ENCODE measurements around the gene ACOT7. TPM values are rescaled to one million over a fixed set of nuclear protein-coding genes. Genes with fewer than 3 reads are reported as not detected.

Gene ACOT7
- total RNA-seq, 1 donor from 2014 or later: 38.8 TPM

DNA sequence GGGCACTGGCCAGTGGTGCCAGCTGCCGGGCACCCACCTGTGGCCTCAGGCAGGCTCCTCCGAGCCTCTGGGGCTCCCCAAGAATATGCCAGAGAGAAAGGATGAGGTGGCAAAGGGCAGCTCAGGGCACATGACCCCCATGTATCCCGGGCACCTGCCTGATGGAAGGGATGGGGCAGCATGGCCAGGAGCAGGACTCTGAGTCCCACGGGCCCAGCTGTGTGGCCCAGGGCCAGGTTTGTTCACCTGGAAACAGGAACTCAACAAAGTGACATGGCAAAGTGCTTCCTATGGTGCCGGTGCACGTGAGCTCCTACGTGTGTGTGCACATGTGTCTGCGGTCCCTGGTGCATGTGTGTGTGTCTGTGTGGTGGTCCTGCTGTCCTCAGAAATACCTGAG lies 123.2 kb downstream of the ACOT7 start:
- Histone ChIP-seq H3K27me3 (no peaks in the 10 kb centered on the region), H3K27ac (no peak overlapping the region), H3K9me3 (no peaks in the 10 kb centered on the region), H3K4me3 (no peak overlapping the region), H3K4me1 (peaks cover 18% of the 10 kb centered on the region), H3K36me3 (no peaks in the 10 kb centered on the region)
- DNase-seq (ENCODE audit: extremely low spot score in 2 of 2): no peak
- TF ChIP-seq POLR2AphosphoS5 (IDR thresholded peaks at IDR 0.05; ENCODE audit: insufficient read depth in 1 of 2, low read depth in 1 of 2) (no peak), POLR2A (IDR thresholded peaks at IDR 0.05) (no peak)
- TF ChIP-seq, protein P1, sequence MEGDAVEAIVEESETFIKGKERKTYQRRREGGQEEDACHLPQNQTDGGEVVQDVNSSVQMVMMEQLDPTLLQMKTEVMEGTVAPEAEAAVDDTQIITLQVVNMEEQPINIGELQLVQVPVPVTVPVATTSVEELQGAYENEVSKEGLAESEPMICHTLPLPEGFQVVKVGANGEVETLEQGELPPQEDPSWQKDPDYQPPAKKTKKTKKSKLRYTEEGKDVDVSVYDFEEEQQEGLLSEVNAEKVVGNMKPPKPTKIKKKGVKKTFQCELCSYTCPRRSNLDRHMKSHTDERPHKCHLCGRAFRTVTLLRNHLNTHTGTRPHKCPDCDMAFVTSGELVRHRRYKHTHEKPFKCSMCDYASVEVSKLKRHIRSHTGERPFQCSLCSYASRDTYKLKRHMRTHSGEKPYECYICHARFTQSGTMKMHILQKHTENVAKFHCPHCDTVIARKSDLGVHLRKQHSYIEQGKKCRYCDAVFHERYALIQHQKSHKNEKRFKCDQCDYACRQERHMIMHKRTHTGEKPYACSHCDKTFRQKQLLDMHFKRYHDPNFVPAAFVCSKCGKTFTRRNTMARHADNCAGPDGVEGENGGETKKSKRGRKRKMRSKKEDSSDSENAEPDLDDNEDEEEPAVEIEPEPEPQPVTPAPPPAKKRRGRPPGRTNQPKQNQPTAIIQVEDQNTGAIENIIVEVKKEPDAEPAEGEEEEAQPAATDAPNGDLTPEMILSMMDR (IDR thresholded peaks at IDR 0.05): no peak
- intact Hi-C loops (cut with DNase I): no loop called here

DNA sequence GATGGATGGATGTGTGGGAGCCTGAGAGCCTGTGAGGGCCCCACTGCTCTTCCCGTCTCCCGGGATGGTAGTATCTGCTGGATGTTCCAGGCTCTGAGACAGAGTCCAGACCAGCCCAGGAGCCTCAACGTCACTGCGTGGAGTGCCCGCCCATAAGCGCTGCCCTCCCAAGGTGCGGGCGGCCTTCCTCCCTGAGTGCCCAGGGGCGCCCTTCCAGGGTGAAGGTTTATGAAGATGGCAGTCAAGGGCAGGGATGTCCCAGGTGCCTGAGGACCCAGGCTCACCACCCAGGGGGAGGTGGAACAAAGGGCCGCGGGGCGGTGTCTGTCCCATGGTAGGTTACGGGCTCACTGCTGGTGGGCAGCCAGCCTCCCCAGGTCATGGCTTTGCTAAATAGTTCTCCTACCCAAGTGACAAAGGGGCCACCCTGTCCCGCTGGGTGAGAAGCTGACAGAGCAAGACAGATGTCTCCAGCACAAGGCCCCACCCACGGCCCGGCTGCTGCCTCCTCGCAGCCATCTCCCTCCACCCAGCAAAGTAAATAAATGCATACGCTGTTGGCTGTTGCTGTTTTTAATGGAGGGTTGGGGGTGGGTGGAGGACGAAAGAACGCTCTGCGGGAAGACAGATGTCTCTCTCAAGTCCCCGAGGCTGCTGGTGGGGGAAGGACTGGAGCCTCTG lies 123.7 kb downstream of the ACOT7 start:
- intact Hi-C loops (cut with DNase I): no loop called here
- no peaks in the 10 kb centered on the region for H3K9me3 ChIP-seq
- H3K27ac ChIP-seq: no peak overlapping the region
- no peaks in the 10 kb centered on the region for H3K27me3 ChIP-seq
- TF ChIP-seq POLR2A (IDR thresholded peaks at IDR 0.05) (no peak), POLR2AphosphoS5 (IDR thresholded peaks at IDR 0.05; ENCODE audit: insufficient read depth in 1 of 2, low read depth in 1 of 2) (no peak)
- TF ChIP-seq, protein P1 (IDR thresholded peaks at IDR 0.05): no peak
- no peak for DNase-seq (ENCODE audit: extremely low spot score in 2 of 2)
- H3K36me3 ChIP-seq: no peaks in the 10 kb centered on the region
- H3K4me3 ChIP-seq: no peak overlapping the region
- H3K4me1 ChIP-seq: peaks cover 18% of the 10 kb centered on the region

DNA sequence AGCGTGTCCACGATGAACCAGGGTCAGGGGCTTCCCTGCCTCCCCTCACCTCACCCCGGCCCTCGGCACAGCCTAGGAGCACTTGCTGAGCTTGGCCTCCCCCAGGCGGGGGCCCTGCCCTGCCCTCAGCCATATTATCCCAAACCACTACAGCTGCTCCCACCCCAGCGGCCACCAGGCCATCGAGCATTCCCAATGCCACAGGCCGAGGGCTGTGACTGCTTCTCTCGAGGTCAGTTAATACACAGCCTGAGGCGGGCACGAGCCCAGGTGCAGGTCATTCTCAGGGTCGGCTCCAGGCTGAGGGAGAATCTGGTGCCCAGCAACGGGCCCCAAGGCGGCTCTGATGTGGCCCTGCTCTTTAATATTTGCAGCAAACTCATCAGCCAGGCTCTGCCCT lies 124.3 kb downstream of the ACOT7 start:
- H3K4me1 ChIP-seq: peaks cover 18% of the 10 kb centered on the region
- no peaks in the 10 kb centered on the region for H3K27me3 ChIP-seq
- TF ChIP-seq POLR2A (IDR thresholded peaks at IDR 0.05): no peak
- TF ChIP-seq, protein P1 (IDR thresholded peaks at IDR 0.05): no peak
- TF ChIP-seq POLR2AphosphoS5 (IDR thresholded peaks at IDR 0.05; ENCODE audit: insufficient read depth in 1 of 2, low read depth in 1 of 2): no peak
- H3K4me3 ChIP-seq: no peak overlapping the region
- no peak overlapping the region for H3K27ac ChIP-seq
- DNase-seq (ENCODE audit: extremely low spot score in 2 of 2): no peak
- no peaks in the 10 kb centered on the region for H3K36me3 ChIP-seq
- H3K9me3 ChIP-seq: no peaks in the 10 kb centered on the region
- intact Hi-C loops (cut with DNase I): no loop called here

- H3K4me1 ChIP-seq: peaks cover 23% of the 10 kb centered on the region
- no peak overlapping the region for H3K27ac ChIP-seq
- DNase-seq (ENCODE audit: extremely low spot score in 2 of 2): no peak
- no peaks in the 10 kb centered on the region for H3K36me3 ChIP-seq
- no peak for TF ChIP-seq POLR2AphosphoS5 (IDR thresholded peaks at IDR 0.05; ENCODE audit: insufficient read depth in 1 of 2, low read depth in 1 of 2)
- no peak for TF ChIP-seq POLR2A (IDR thresholded peaks at IDR 0.05)
- TF ChIP-seq, protein P1 (IDR thresholded peaks at IDR 0.05): no peak
- H3K4me3 ChIP-seq: no peak overlapping the region
- no peaks in the 10 kb centered on the region for H3K27me3 ChIP-seq
- H3K9me3 ChIP-seq: no peaks in the 10 kb centered on the region
- intact Hi-C loops (cut with DNase I): no loop called here
Measured at GRCh38 chr1:6268415-6268814, 125.2 kb downstream of the ACOT7 start.

DNA sequence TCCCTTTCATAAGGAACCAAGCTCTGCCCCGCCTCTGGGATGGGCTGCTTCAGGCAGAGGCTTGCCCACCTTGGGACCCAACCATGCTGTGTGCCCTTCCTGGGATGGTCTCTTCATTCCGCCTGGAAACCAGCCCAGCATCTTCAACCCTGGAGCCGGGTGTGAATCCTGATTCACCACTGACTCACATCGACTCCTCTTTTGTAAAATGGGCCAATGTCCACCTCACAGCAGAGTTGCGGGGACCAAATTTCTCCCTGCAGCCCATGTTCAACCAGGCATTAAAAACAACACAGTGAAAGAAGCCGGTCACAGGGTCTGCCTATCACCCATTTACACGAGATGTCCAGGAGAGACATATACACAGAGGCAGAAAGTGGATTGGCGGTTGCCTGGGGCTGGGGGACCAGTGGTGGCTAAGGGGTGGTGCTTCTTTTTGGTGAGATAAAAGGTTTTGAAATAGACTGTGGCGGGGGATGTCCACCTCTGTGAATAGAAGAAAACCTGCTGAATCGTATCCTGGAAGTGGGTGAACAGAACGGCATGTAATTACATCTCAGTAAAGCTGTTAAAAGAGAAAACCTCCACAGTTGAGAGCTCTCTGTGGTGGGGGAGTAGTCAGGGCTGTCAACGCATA lies 125.8 kb downstream of the ACOT7 start:
- no peak for DNase-seq (ENCODE audit: extremely low spot score in 2 of 2)
- no peaks in the 10 kb centered on the region for H3K36me3 ChIP-seq
- no peaks in the 10 kb centered on the region for H3K9me3 ChIP-seq
- H3K27me3 ChIP-seq: no peaks in the 10 kb centered on the region
- H3K27ac ChIP-seq: no peak overlapping the region
- intact Hi-C loops (cut with DNase I): no loop called here
- peaks cover 23% of the 10 kb centered on the region for H3K4me1 ChIP-seq
- TF ChIP-seq POLR2AphosphoS5 (IDR thresholded peaks at IDR 0.05; ENCODE audit: insufficient read depth in 1 of 2, low read depth in 1 of 2) (no peak), POLR2A (IDR thresholded peaks at IDR 0.05) (no peak)
- TF ChIP-seq, protein P1 (IDR thresholded peaks at IDR 0.05): no peak
- no peak overlapping the region for H3K4me3 ChIP-seq
